Hepatocyte (in vitro differentiated cells): ENCODE results near the gene VANGL2. TPM values are rescaled to one million over a fixed set of nuclear protein-coding genes. Genes with fewer than 3 reads are reported as not detected.

ENCODE experiments used
- DNase-seq: peaks from one replicate; pipeline ENCODE4 v3.0.0-alpha.2; 2016; ENCODE audit warnings: low spot score
- H2AFZ ChIP-seq: fragments of 200-600 bp; sonication (generic); 2 replicates; pipeline ENCODE4 v1.6.0; 2016; ENCODE audit warnings: antibody characterized with exemption, mild to moderate bottlenecking
- H3K27ac ChIP-seq: fragments of 200-600 bp; sonication (generic); 2 replicates; pipeline ENCODE4 v1.5.1; 2016; ENCODE audit warnings: mild to moderate bottlenecking
- H3K27me3 ChIP-seq: fragments of 200-600 bp; sonication (generic); 2 replicates; pipeline ENCODE4 v1.6.1; 2016
- H3K36me3 ChIP-seq: fragments of 200-600 bp; sonication (generic); replicated peaks from 2 replicates; pipeline ENCODE4 v1.5.1; 2016; ENCODE audit warnings: low read depth; ENCODE audit not compliant: insufficient read depth
- H3K4me1 ChIP-seq: fragments of 200-600 bp; sonication (generic); 2 replicates; pipeline ENCODE4 v1.5.1; 2016; ENCODE audit warnings: mild to moderate bottlenecking, moderate library complexity; ENCODE audit not compliant: insufficient read depth
- H3K4me2 ChIP-seq: fragments of 200-600 bp; sonication (generic); 2 replicates; pipeline ENCODE4 v1.6.0; 2016
- H3K4me3 ChIP-seq: fragments of 200-600 bp; sonication (generic); 2 replicates; pipeline ENCODE4 v1.5.1; 2016; ENCODE audit warnings: mild to moderate bottlenecking
- H3K79me2 ChIP-seq: fragments of 200-600 bp; sonication (generic); 2 replicates; pipeline ENCODE4 v1.6.0; 2017; ENCODE audit warnings: mild to moderate bottlenecking
- H3K9me2 ChIP-seq: fragments of 200-600 bp; sonication (generic); replicated peaks from 2 replicates; pipeline ENCODE4 v1.6.0; 2017; ENCODE audit warnings: mild to moderate bottlenecking; ENCODE audit not compliant: insufficient read depth
- H3K9me3 ChIP-seq: fragments of 200-600 bp; sonication (generic); 2 replicates; pipeline ENCODE4 v1.5.1; 2016; ENCODE audit warnings: low read depth, mild to moderate bottlenecking
- H4K20me1 ChIP-seq: fragments of 200-600 bp; sonication (generic); 2 replicates; pipeline ENCODE4 v1.6.0; 2016; ENCODE audit warnings: mild to moderate bottlenecking; ENCODE audit not compliant: insufficient read depth, poor library complexity, severe bottlenecking
- EZH2 ChIP-seq: fragments of 200-600 bp; sonication (generic); IDR thresholded peaks from 2 replicates; pipeline ENCODE4 v1.6.1; 2016; ENCODE audit warnings: antibody characterized with exemption, mild to moderate bottlenecking, borderline replicate concordance
- EZH2phosphoT487 ChIP-seq: fragments of 200-600 bp; sonication (generic); IDR thresholded peaks from one replicate; pipeline ENCODE4 v1.6.1; 2018; ENCODE audit warnings: antibody characterized with exemption, mild to moderate bottlenecking, low read depth, moderate library complexity; ENCODE audit not compliant: unreplicated experiment, severe bottlenecking
- WGBS: methylation state at CpG from one replicate; pipeline ENCODE4 v1.1.6; 2016; ENCODE audit warnings: low lambda C conversion rate; ENCODE audit errors: missing lambda C conversion rate; 5-methylcytosine and 5-hydroxymethylcytosine counted together
- polyA plus RNA-seq: library from polyadenylated mRNA; unstranded; fragments of >200 nt; fragmentation: Nextera tagmentation; extraction: Ambion mirVana; gene quantifications from 2 replicates; pipeline ENCODE4 v1.2.1, GENCODE V29; 2016
- total RNA-seq: library from RNA; depleted of rRNA; stranded (reverse); fragments of >200 nt; gene quantifications from 2 replicates; pipeline ENCODE4 v1.2.3, GENCODE V29; 2014
- TF ChIP-seq, protein P1 (sequence below): fragments of 200-600 bp; sonication (generic); IDR thresholded peaks from 2 replicates; pipeline ENCODE4 v1.5.1; 2016; ENCODE audit warnings: antibody characterized with exemption, mild to moderate bottlenecking; ENCODE audit not compliant: poor library complexity

Gene VANGL2
- total and polyA plus RNA-seq, 2 experiments from 2014 or later: 8.2 to 10.9 TPM

DNA sequence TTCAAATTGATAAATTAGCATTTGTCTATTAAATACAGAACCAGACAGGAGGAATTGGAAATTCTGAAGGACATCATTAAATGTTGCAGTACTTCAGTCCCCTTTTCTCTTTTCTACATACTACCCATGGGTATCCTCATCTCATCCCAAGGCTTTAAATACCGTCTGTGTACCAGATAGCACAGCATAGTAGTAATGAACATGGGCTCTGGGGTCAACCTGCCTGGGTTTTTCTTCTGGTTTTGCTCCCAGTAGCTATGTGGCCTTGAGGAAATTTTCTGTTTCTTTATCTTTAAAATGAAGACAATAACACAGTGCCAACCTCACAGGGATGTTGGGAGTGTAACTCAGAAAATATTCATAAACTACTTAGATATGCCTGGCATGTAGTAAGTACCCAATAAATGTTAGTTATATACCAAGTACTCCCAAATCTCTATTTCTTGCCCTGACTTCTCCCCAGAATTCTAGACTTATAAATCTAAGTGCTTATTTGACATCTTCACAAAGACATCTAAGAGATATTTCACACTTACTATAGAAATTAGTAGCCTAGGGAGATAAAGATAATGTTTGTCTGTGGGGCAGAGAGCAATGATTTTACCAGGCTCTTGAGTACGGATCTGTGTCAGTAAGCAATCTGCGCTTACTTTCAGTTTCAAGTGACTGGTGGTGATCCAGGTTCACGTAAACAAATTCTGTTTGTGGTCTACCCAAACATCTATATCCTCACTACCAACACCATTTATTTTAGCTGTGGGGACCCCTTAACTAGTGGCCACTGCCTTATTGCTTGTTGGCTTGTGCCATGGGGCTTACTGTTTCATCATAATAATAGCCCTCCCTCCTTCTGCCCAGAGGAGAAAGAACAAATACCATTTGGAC lies 37.3 kb downstream of the VANGL2 start:
- Histone ChIP-seq H3K27ac (no peak overlapping the region), H3K79me2 (no peaks in the 10 kb centered on the region), H2AFZ (no peak overlapping the region), H3K4me3 (no peak overlapping the region), H4K20me1 (no peaks in the 10 kb centered on the region), H3K27me3 (peaks cover 5% of the 10 kb centered on the region), H3K36me3 (no peaks in the 10 kb centered on the region), H3K9me2 (no peaks in the 10 kb centered on the region), H3K4me1 (no peaks in the 10 kb centered on the region), H3K9me3 (no peaks in the 10 kb centered on the region), H3K4me2 (no peak overlapping the region)
- DNase-seq: no peak
- WGBS: 71% methylated on average over 4 of the region's 4 CpGs
- TF ChIP-seq, protein P1, sequence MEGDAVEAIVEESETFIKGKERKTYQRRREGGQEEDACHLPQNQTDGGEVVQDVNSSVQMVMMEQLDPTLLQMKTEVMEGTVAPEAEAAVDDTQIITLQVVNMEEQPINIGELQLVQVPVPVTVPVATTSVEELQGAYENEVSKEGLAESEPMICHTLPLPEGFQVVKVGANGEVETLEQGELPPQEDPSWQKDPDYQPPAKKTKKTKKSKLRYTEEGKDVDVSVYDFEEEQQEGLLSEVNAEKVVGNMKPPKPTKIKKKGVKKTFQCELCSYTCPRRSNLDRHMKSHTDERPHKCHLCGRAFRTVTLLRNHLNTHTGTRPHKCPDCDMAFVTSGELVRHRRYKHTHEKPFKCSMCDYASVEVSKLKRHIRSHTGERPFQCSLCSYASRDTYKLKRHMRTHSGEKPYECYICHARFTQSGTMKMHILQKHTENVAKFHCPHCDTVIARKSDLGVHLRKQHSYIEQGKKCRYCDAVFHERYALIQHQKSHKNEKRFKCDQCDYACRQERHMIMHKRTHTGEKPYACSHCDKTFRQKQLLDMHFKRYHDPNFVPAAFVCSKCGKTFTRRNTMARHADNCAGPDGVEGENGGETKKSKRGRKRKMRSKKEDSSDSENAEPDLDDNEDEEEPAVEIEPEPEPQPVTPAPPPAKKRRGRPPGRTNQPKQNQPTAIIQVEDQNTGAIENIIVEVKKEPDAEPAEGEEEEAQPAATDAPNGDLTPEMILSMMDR: no peak
- TF ChIP-seq EZH2 (no peak), EZH2phosphoT487 (no peak)

DNA sequence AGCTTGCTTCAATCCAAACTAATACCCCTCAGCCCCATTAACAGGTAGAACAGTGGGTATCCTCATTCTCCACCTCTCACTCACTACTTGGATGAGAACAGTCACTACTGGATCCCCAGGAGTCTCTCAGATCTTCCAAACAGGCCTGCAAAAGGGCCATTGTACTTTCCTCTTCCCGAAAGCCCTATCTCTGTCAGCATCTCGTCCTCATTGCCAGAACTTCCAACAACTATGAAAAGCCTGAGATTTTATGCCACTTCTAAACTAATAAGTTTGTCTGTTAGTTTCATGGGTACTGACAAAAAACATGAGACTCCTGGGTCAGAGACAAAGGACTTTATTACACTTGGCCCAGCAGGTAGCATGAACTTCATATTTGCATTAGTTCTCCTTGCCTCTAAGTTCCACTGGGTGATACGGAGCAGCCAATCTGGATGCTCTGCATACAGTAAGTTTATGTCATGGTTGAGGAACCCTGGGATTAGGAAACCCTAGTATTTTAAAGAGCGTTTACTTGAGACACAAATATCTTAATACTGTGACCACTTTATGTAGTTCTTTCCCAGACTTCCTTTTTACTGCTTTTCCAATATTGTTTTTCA lies 38.1 kb downstream of the VANGL2 start:
- Histone ChIP-seq H3K27ac (no peak overlapping the region), H3K36me3 (no peaks in the 10 kb centered on the region), H3K4me2 (no peak overlapping the region), H4K20me1 (no peaks in the 10 kb centered on the region), H2AFZ (no peak overlapping the region), H3K27me3 (peaks cover 5% of the 10 kb centered on the region), H3K4me1 (no peaks in the 10 kb centered on the region), H3K9me3 (no peaks in the 10 kb centered on the region), H3K4me3 (no peak overlapping the region), H3K79me2 (no peaks in the 10 kb centered on the region), H3K9me2 (no peaks in the 10 kb centered on the region)
- TF ChIP-seq EZH2phosphoT487 (no peak), EZH2 (no peak)
- TF ChIP-seq, protein P1: no peak
- DNase-seq: no peak
- 87% methylated on average over 4 of the region's 4 CpGs for WGBS

DNA sequence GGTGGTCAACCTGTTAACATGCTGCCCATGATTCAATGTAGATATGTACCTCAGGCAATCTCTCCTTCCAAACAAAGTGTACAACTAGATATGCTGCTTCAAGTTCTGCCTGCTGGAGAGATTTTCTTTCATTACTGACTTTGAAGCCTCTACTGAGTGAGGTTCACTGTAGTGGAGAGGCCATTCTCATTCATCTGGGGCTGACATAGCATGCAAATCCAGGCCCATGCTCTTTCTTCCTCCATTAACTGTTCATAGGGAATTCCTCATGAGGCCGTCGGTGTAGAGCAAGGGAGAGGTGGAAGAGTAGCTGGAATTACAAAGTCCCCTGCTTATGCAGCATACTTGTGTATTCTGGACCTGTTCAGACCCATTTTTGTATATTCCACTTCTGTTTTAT lies 38.6 kb downstream of the VANGL2 start:
- 94% methylated on average over 2 of the region's 2 CpGs for WGBS
- no peak for DNase-seq
- Histone ChIP-seq H3K4me3 (no peak overlapping the region), H3K9me3 (no peaks in the 10 kb centered on the region), H3K79me2 (no peaks in the 10 kb centered on the region), H4K20me1 (no peaks in the 10 kb centered on the region), H3K9me2 (no peaks in the 10 kb centered on the region), H3K27ac (no peak overlapping the region), H3K27me3 (peaks cover 5% of the 10 kb centered on the region), H3K4me2 (no peak overlapping the region), H2AFZ (no peak overlapping the region), H3K4me1 (no peaks in the 10 kb centered on the region), H3K36me3 (no peaks in the 10 kb centered on the region)
- no peak for TF ChIP-seq EZH2phosphoT487
- TF ChIP-seq, protein P1: no peak
- no peak for TF ChIP-seq EZH2
